Ishikawa (cell line): ENCODE measurements around the gene SPRR2F.

Experiments used
- EP300 ChIP-seq: IDR thresholded peaks from 2 replicates; pipeline ENCODE4 v1.6.1; 2012; ENCODE audit warnings: borderline replicate concordance
- MAX ChIP-seq: IDR thresholded peaks from 2 replicates; pipeline ENCODE4 v1.6.1; 2012
- NFIC ChIP-seq: IDR thresholded peaks from 2 replicates; pipeline ENCODE4 v1.6.1; 2012
- TAF1 ChIP-seq: IDR thresholded peaks from 2 replicates; pipeline ENCODE4 v1.6.1; 2012; ENCODE audit warnings: low read depth, mild to moderate bottlenecking

GRCh38 chr1:153071511-153071910, 41.8 kb downstream of the SPRR2F start, which contains the start of gene SPRR2B:
- TF ChIP-seq EP300 (no peak), MAX (no peak), NFIC (no peak), TAF1 (no peak)
